Effector memory CD4-positive, alpha-beta T cell (primary cell): ENCODE results near the gene CRPPA.
"Not testable (repeated sequence)": the region's sequence is repeated elsewhere in the genome, so short reads cannot be mapped to it uniquely, and the experiment has no call there.

ENCODE experiments used
- DNase-seq, 3 donors: peaks; one replicate each; pipeline ENCODE4 v3.0.0-alpha.2; 2020
- H3K27ac ChIP-seq: 2 replicates; pipeline ENCODE4 v1.7.0; 2013; ENCODE audit warnings: mild to moderate bottlenecking, low read length, moderate library complexity; ENCODE audit not compliant: insufficient read depth, poor library complexity, severe bottlenecking
- H3K27me3 ChIP-seq: replicated peaks from 2 replicates; pipeline ENCODE4 v1.7.0; 2013; ENCODE audit warnings: mild to moderate bottlenecking, low read length; ENCODE audit not compliant: insufficient read depth, control insufficient read depth, poor library complexity, severe bottlenecking
- H3K36me3 ChIP-seq: 2 replicates; pipeline ENCODE4 v1.7.0; 2013; ENCODE audit warnings: mild to moderate bottlenecking, low read length, moderate library complexity; ENCODE audit not compliant: control insufficient read depth, insufficient read depth
- H3K4me1 ChIP-seq: 2 replicates; pipeline ENCODE4 v1.7.0; 2013; ENCODE audit warnings: low read length, mild to moderate bottlenecking; ENCODE audit not compliant: control insufficient read depth, insufficient read depth, poor library complexity, severe bottlenecking
- H3K4me3 ChIP-seq: 2 replicates; pipeline ENCODE4 v1.7.0; 2013; ENCODE audit warnings: low read length, low read depth, mild to moderate bottlenecking; ENCODE audit not compliant: insufficient read depth, poor library complexity, severe bottlenecking
- H3K9me3 ChIP-seq: 2 replicates; pipeline ENCODE4 v1.7.0; 2013; ENCODE audit warnings: mild to moderate bottlenecking, low read length, moderate library complexity; ENCODE audit not compliant: control insufficient read depth

CRPPA gene

GRCh38 chr7:16447876-16448275 lies 26.5 kb upstream of the CRPPA start:
- Histone ChIP-seq H3K9me3 (no peaks in the 10 kb centered on the region), H3K27me3 (no peaks in the 10 kb centered on the region), H3K4me1 (no peaks in the 10 kb centered on the region), H3K27ac (no peak overlapping the region), H3K36me3 (no peaks in the 10 kb centered on the region), H3K4me3 (no peak overlapping the region)
- no peak for DNase-seq

- DNase-seq: no peak
- Histone ChIP-seq H3K27me3 (no peaks in the 10 kb centered on the region), H3K4me3 (no peak overlapping the region), H3K4me1 (no peaks in the 10 kb centered on the region), H3K36me3 (no peaks in the 10 kb centered on the region), H3K27ac (no peak overlapping the region), H3K9me3 (no peaks in the 10 kb centered on the region)
Observed at GRCh38 chr7:16446508-16446907, 25.2 kb upstream of the CRPPA start.

- H3K27ac ChIP-seq, H3K4me3 ChIP-seq, H3K27me3 ChIP-seq, H3K4me1 ChIP-seq, H3K36me3 ChIP-seq, H3K9me3 ChIP-seq, DNase-seq: not testable (repeated sequence)
Observed at GRCh38 chr7:16443871-16444270, 22.5 kb upstream of the CRPPA start.

GRCh38 chr7:16438988-16439387 lies 17.6 kb upstream of the CRPPA start:
- no peaks in the 10 kb centered on the region for H3K4me1 ChIP-seq
- no peak for DNase-seq
- no peak overlapping the region for H3K27ac ChIP-seq
- H3K36me3 ChIP-seq: no peaks in the 10 kb centered on the region
- H3K4me3 ChIP-seq: no peak overlapping the region
- no peaks in the 10 kb centered on the region for H3K9me3 ChIP-seq
- peaks cover 5% of the 10 kb centered on the region for H3K27me3 ChIP-seq

- Histone ChIP-seq H3K27me3 (peaks cover 5% of the 10 kb centered on the region), H3K9me3 (no peaks in the 10 kb centered on the region), H3K27ac (no peak overlapping the region), H3K4me3 (no peak overlapping the region), H3K36me3 (no peaks in the 10 kb centered on the region), H3K4me1 (no peaks in the 10 kb centered on the region)
- DNase-seq: no peak
Observed at GRCh38 chr7:16436306-16436705, 15.0 kb upstream of the CRPPA start.

GRCh38 chr7:16433568-16434122 lies 12.3 kb upstream of the CRPPA start:
- DNase-seq: no peak
- no peaks in the 10 kb centered on the region for H3K9me3 ChIP-seq
- peaks cover 5% of the 10 kb centered on the region for H3K27me3 ChIP-seq
- no peak overlapping the region for H3K27ac ChIP-seq
- H3K4me1 ChIP-seq: no peaks in the 10 kb centered on the region
- no peaks in the 10 kb centered on the region for H3K36me3 ChIP-seq
- H3K4me3 ChIP-seq: no peak overlapping the region

GRCh38 chr7:16432425-16432731 lies 11.0 kb upstream of the CRPPA start:
- Histone ChIP-seq H3K9me3 (no peaks in the 10 kb centered on the region), H3K4me3 (no peak overlapping the region), H3K36me3 (no peaks in the 10 kb centered on the region), H3K27ac (no peak overlapping the region), H3K27me3 (peaks cover 5% of the 10 kb centered on the region), H3K4me1 (no peaks in the 10 kb centered on the region)
- DNase-seq: no peak

GRCh38 chr7:16431646-16432424 lies 10.5 kb upstream of the CRPPA start:
- DNase-seq: no peak
- H3K9me3 ChIP-seq: no peaks in the 10 kb centered on the region
- peaks cover under 1% of the 10 kb centered on the region for H3K27me3 ChIP-seq
- H3K27ac ChIP-seq: no peak overlapping the region
- no peaks in the 10 kb centered on the region for H3K36me3 ChIP-seq
- no peaks in the 10 kb centered on the region for H3K4me1 ChIP-seq
- no peak overlapping the region for H3K4me3 ChIP-seq

GRCh38 chr7:16430133-16430532 lies 8.8 kb upstream of the CRPPA start:
- H3K27ac ChIP-seq: no peak overlapping the region
- no peaks in the 10 kb centered on the region for H3K36me3 ChIP-seq
- H3K4me3 ChIP-seq: no peak overlapping the region
- no peak for DNase-seq
- no peaks in the 10 kb centered on the region for H3K27me3 ChIP-seq
- no peaks in the 10 kb centered on the region for H3K9me3 ChIP-seq
- no peaks in the 10 kb centered on the region for H3K4me1 ChIP-seq

- no peaks in the 10 kb centered on the region for H3K36me3 ChIP-seq
- H3K4me3 ChIP-seq: no peak overlapping the region
- no peaks in the 10 kb centered on the region for H3K27me3 ChIP-seq
- H3K9me3 ChIP-seq: no peaks in the 10 kb centered on the region
- H3K4me1 ChIP-seq: no peaks in the 10 kb centered on the region
- H3K27ac ChIP-seq: no peak overlapping the region
- no peak for DNase-seq
Observed at GRCh38 chr7:16428672-16429071, 7.3 kb upstream of the CRPPA start.
